Activated CD8-positive, alpha-beta memory T cell treated with anti-CD3 and anti-CD28 coated beads, Interleukin-2, amount 10 ng/mL, durations not matched to agents 7 days and 5 days (primary cell): ENCODE data around the gene FRMD4A. TPM values are rescaled to one million over a fixed set of nuclear protein-coding genes. Genes with fewer than 3 reads are reported as not detected.

ENCODE experiments used
- ATAC-seq: fragments of 150-1000 bp; cut with Tn5 transposase; one replicate; pipeline ENCODE4 v1.10.0; 2021; ENCODE audit warnings: moderate library complexity
- CTCF ChIA-PET: fragments of 350-600 bp; sonication (Branson Sonifier 250); formaldehyde crosslinking; loops from one replicate; lab custom pipeline; 2021; ENCODE audit warnings: antibody characterized with exemption; lab: Charles Lee
- DNase-seq: peaks from one replicate; pipeline ENCODE4 v3.0.0-alpha.2; 2020
- H3K27ac Mint-ChIP-seq: one replicate; pipeline ENCODE4 v1.8.0; 2021; ENCODE audit warnings: mild to moderate bottlenecking, mixed read lengths
- H3K27me3 Mint-ChIP-seq: one replicate; pipeline ENCODE4 v1.8.0; 2021; ENCODE audit warnings: mixed read lengths
- H3K36me3 Mint-ChIP-seq: one replicate; pipeline ENCODE4 v1.8.0; 2021; ENCODE audit warnings: mild to moderate bottlenecking, mixed read lengths
- H3K4me1 Mint-ChIP-seq: one replicate; pipeline ENCODE4 v1.8.0; 2021; ENCODE audit warnings: mixed read lengths
- H3K4me3 Mint-ChIP-seq: one replicate; pipeline ENCODE4 v1.8.0; 2021; ENCODE audit warnings: mild to moderate bottlenecking, moderate library complexity, mixed read lengths
- H3K9me3 Mint-ChIP-seq: one replicate; pipeline ENCODE4 v1.8.0; 2022; ENCODE audit warnings: low read depth, mixed read lengths
- total RNA-seq, 2 experiments: library from RNA; stranded (reverse); gene quantifications; one replicate each; pipeline ENCODE4 v1.2.3, GENCODE V29; 2021

The FRMD4A gene
- total RNA-seq, 2 experiments from 2014 or later, result 0.09 to 1.2 TPM

DNA sequence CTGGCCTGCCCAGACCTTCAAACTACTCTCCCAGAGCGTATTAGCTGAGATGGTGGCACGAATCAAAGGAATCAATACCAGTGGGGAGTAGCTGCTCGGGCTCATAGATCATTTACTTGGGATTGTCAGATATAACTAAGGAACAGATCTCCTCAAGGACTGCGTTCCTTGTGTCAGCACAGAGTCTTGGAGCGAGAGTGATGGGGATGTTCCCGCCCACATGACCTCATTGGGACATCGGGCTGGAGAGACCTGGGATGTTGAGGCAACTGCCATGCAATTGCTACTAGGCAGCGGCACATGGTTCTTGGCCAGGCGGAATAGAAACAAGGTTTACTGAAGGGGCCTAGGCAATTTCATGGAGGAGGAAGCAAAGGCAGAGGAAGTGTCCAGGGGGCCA, 132.6 kb downstream of the FRMD4A start:
- no peak for ATAC-seq

DNA sequence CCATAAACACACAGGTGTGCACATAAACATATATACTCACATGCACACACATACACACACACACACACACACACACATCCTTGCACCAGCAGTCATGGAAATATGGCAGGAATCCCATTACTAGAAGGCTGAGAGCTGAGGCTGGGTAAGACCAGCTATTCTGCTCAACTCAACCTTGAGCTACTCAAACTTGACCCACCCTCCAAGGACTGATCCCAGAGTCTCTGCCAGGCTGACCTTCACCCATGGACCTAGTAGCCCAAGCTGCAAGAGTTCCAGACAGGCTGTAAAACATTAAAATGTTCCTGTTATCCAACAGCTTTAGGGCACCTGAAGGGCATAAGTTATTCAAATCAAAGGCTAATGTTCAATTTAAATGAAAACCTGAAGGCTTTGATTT, 134.6 kb downstream of the FRMD4A start:
- CTCF ChIA-PET, result interaction anchor here (1.3 to 3.8 kb wide), 6 partner anchors 8 to 623 kb away, joined by 3 to 38 read pairs (median 8); no protein-coding TSS in a partner anchor
- peaks cover 42% of the 10 kb centered on the region for H3K27me3 Mint-ChIP-seq
- no peak overlapping the region for H3K4me3 Mint-ChIP-seq
- no peaks in the 10 kb centered on the region for H3K9me3 Mint-ChIP-seq
- H3K4me1 Mint-ChIP-seq, result no peaks in the 10 kb centered on the region
- ATAC-seq (no peak), DNase-seq (no peak)
- no peak overlapping the region for H3K27ac Mint-ChIP-seq
- H3K36me3 Mint-ChIP-seq, result no peaks in the 10 kb centered on the region

More for the DNA sequence above, 132.6 kb downstream of the FRMD4A start:
- Mint-ChIP-seq H3K27me3 (peaks cover 28% of the 10 kb centered on the region), H3K4me1 (no peaks in the 10 kb centered on the region), H3K27ac (no peak overlapping the region), H3K4me3 (no peak overlapping the region), H3K9me3 (no peaks in the 10 kb centered on the region), H3K36me3 (no peaks in the 10 kb centered on the region)
- CTCF ChIA-PET, result interaction anchor here (1.5 to 3.8 kb wide), 6 partner anchors 10 to 705 kb away, joined by 3 to 38 read pairs (median 6); no protein-coding TSS in a partner anchor
- DNase-seq, result no peak

DNA sequence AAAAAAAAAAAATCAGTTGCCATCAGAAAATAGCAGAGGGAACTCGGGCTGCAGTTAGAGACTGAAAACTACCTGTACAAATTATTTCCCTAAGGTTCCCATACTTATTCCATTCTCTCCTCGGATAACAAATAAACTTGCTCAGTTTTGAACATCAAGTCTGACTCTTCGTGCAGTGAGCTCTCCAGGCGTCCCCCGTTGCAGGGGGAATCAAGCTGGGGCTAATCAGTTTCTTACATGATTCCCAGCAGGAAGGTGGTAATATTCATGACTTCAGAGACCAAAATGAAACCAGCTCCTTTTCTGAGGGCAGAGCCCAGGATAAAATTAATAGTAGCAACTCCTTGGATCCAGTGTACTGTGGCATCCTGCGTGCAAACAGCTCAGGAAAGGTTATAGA, 135.3 kb downstream of the FRMD4A start:
- H3K27ac Mint-ChIP-seq, result no peak overlapping the region
- no peaks in the 10 kb centered on the region for H3K9me3 Mint-ChIP-seq
- CTCF ChIA-PET, result interaction anchor here (1.2 to 3.8 kb wide), 5 partner anchors 10 to 409 kb away, joined by 3 to 38 read pairs (median 6); no protein-coding TSS in a partner anchor
- H3K4me1 Mint-ChIP-seq, result no peaks in the 10 kb centered on the region
- no peaks in the 10 kb centered on the region for H3K36me3 Mint-ChIP-seq
- H3K27me3 Mint-ChIP-seq, result peaks cover 45% of the 10 kb centered on the region
- ATAC-seq (no peak), DNase-seq (no peak)
- H3K4me3 Mint-ChIP-seq, result no peak overlapping the region

DNA sequence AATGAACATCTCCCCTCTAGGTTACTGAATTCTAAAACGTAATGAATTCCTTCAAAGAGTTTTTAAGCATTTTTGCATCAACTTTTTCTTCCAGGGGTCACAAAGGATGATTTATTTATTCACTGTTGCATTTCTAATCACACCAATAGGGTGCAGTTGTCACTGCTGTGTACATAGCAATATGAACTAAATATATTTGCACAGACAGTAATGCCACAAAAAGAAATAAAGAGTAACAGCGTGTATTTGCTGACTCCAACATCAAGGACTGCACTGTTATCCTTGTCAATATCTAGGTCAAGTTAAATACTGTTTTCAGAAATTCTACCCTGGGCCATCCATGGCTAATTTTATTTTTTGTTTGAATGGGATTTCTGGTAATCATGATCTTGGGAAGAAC, 138.0 kb downstream of the FRMD4A start:
- no peak overlapping the region for H3K4me3 Mint-ChIP-seq
- DNase-seq (no peak), ATAC-seq (no peak)
- no peaks in the 10 kb centered on the region for H3K36me3 Mint-ChIP-seq
- H3K9me3 Mint-ChIP-seq, result no peaks in the 10 kb centered on the region
- H3K4me1 Mint-ChIP-seq, result no peaks in the 10 kb centered on the region
- H3K27me3 Mint-ChIP-seq, result peaks cover 55% of the 10 kb centered on the region
- H3K27ac Mint-ChIP-seq, result no peak overlapping the region
- CTCF ChIA-PET, result interaction anchor here (1.0 kb wide), 1 partner anchor 8 kb away, joined by 4 read pairs; no protein-coding TSS in a partner anchor

DNA sequence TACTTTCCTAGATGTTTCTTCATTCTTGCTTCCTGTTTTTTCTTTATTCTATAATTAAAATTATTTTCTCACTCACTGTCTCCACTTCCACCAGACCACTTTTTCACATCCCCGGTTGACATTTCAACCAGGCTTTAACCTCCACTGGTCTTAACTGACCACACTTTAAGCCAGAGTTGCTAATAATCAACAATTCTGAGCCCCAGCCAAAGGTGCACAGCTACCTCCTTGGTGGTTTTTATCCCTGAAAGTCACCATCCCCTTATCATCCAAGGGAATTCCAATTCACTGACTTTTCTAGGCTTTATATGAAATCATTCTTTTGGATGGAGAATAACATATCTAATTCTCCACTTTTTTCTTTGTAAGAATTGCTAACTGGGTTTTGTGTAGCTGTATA, 138.9 kb downstream of the FRMD4A start:
- Mint-ChIP-seq H3K4me1 (no peaks in the 10 kb centered on the region), H3K27me3 (peaks cover 53% of the 10 kb centered on the region), H3K27ac (no peak overlapping the region), H3K36me3 (no peaks in the 10 kb centered on the region), H3K9me3 (no peaks in the 10 kb centered on the region), H3K4me3 (no peak overlapping the region)
- no peak for ATAC-seq
- no peak for DNase-seq
- CTCF ChIA-PET, result interaction anchor here (1.0 kb wide), 1 partner anchor 9 kb away, joined by 4 read pairs; no protein-coding TSS in a partner anchor

DNA sequence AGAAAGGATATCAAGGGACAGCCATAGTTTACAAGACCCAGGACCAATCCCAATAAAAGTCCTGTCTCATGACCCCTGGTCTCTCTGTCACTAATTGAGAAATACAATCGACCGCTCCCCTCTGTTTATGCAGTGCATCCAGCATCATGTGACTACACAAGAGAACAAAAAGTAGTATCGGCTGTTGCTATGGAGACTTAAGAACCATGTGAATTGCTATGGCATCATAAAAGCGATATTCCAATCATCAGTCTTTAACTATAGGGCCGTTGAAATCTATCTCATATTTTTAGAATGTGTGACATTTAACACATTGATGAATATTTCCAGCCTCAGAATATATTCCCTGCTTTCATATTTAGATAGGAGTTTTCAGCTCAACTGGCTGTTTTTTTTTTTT, 139.3 kb downstream of the FRMD4A start:
- Mint-ChIP-seq H3K27ac (no peak overlapping the region), H3K4me1 (no peaks in the 10 kb centered on the region), H3K27me3 (peaks cover 50% of the 10 kb centered on the region), H3K4me3 (no peak overlapping the region), H3K36me3 (no peaks in the 10 kb centered on the region), H3K9me3 (no peaks in the 10 kb centered on the region)
- CTCF ChIA-PET, result no interaction called here
- no peak for DNase-seq
- no peak for ATAC-seq

DNA sequence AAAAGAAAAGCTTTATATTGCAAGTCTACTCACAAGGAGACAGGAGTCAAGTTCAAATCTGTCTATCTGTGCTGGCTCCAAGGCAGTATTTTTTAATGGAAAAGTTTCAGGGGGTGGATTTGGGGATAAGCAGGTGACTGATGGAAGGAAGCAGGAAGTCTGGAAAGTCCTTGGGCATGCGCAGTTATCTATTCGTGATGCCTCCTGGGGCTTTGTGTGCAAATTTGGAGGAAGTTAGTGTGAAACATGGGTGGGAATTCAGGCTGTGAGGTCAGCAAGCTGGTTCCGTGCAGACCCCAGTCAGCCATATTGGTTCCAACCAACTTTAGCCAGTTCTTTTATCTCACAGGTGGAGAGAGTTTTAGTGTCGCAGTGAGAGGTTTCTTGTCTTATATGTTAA, 140.0 kb downstream of the FRMD4A start:
- H3K4me3 Mint-ChIP-seq, result no peak overlapping the region
- peaks cover 5% of the 10 kb centered on the region for H3K4me1 Mint-ChIP-seq
- DNase-seq (no peak), ATAC-seq (no peak)
- H3K36me3 Mint-ChIP-seq, result no peaks in the 10 kb centered on the region
- H3K27me3 Mint-ChIP-seq, result peaks cover 45% of the 10 kb centered on the region
- H3K27ac Mint-ChIP-seq, result no peak overlapping the region
- H3K9me3 Mint-ChIP-seq, result no peaks in the 10 kb centered on the region
- CTCF ChIA-PET, result no interaction called here

DNA sequence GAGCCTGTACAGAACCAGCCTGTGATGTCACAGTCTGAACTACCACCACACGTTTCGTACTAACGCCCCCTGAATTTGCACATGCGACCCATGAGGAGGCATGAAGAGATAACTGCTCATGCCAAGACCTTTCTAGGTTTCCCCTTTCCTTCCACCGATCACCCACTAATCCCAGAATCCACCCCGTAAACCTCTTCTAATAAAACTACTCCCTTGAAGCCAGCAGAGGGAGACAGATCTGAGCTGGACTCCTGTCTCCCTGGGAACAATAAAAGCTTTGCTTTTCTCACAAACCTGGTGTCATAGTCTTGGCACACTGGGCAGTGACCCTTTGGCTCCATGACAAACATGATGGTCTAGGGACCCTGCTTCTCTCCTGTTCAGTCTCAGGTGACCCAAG, 144.5 kb downstream of the FRMD4A start:
- DNase-seq (peak; percentile 42), ATAC-seq (peak; percentile 16)
- Mint-ChIP-seq H3K27ac (no peak overlapping the region), H3K9me3 (no peaks in the 10 kb centered on the region), H3K4me3 (no peak overlapping the region), H3K27me3 (peaks cover 41% of the 10 kb centered on the region), H3K36me3 (no peaks in the 10 kb centered on the region), H3K4me1 (peaks cover 20% of the 10 kb centered on the region)
- CTCF ChIA-PET, result interaction anchor here (1.2 to 6.2 kb wide), 5 partner anchors 10 to 402 kb away, joined by 3 to 38 read pairs (median 3); no protein-coding TSS in a partner anchor

DNA sequence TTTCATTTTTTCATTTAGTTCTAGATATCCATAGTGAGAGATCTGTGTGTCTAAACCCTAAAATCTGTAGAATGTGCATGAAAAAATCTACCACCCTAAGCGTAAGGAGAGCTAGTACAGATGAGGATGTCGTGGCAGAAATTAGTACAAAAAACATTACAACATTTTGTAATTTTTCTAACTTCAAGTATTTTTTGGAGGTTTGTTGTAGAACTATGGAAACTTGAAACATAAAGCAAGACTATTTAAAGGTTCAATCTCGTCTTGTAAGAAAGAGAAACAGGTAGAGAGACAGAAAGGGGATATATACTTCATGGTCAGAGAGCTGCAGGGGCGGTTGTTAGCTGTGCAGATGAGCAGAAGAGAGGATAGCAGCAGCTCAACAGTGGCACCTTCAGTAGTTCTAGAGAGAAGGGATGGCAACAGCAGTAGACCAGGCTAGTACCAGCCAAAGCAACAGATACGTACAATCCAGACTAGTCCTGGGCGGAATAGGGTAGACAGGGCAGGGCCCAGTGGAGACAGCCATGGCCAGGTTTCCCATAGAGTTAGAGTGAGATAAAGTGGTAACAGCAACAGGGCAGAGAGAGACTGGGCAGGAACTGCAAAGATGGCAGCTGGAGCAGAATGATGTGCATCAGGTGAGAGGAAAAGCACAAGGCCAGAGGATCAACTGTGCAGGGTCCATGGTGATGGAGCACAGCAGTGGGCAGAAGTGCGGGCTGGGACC, 145.2 kb downstream of the FRMD4A start:
- DNase-seq (peak; percentile 80), ATAC-seq (peak; percentile 90)
- H3K27me3 Mint-ChIP-seq, result peaks cover 45% of the 10 kb centered on the region
- H3K4me3 Mint-ChIP-seq, result peak overlapping the region; percentile 51
- CTCF ChIA-PET, result interaction anchor here (1.0 to 6.2 kb wide), 8 partner anchors 8 to 768 kb away, joined by 3 to 38 read pairs (median 3); partner anchors contain the start of gene DCLRE1C
- no peaks in the 10 kb centered on the region for H3K9me3 Mint-ChIP-seq
- no peaks in the 10 kb centered on the region for H3K36me3 Mint-ChIP-seq
- H3K4me1 Mint-ChIP-seq, result peaks cover 20% of the 10 kb centered on the region
- H3K27ac Mint-ChIP-seq, result peak overlapping the region; percentile 96

DNA sequence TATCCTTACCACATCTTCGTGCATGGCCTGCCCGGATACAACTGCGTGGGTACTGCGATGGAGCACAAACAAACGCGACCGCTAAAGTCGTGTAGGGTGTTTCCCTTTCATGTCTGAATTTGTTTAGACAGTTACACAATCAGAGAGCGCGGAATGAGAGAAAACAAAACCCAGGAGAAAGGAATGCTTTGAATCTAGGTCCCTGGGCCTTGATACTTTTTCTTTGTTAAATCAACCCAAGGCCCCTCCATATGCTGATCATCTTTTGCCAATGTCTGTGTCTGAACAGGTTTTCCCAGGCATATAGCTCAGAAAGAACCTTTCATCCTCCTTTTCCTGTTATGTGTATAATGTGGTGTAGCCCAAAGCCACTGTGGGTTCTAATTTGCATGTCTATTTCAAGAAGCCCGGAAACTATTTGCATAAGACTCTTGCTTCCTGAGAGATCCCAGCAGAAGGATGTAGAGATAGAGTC, 145.8 kb downstream of the FRMD4A start:
- Mint-ChIP-seq H3K36me3 (no peaks in the 10 kb centered on the region), H3K9me3 (no peaks in the 10 kb centered on the region), H3K4me3 (peak overlapping the region; percentile 51), H3K27me3 (peaks cover 51% of the 10 kb centered on the region), H3K27ac (peak overlapping the region; percentile 96), H3K4me1 (peaks cover 20% of the 10 kb centered on the region)
- CTCF ChIA-PET, result interaction anchor here (1.0 to 6.2 kb wide), 7 partner anchors 9 to 768 kb away, joined by 3 to 38 read pairs (median 3); partner anchors contain the start of gene DCLRE1C
- peak; percentile 40 for ATAC-seq
- peak; percentile 75 for DNase-seq

DNA sequence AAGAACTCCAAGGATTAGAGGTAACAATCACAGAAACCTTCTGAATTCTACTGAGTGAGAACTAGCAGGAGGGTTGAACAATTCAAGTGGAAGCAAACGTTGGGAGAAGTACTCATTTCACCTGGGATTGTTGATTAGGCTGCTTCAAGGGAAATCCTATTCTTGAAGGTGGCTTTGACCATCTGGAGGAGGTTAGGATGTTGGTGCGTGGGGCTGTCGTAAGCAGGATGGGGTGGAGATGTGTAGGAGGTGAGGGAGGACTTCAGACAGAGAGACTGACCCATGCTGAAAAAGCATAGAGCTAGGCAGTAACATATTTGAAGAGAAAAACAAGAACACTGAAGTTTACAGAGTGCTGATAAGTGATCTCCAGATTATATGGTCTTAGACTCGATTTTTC, 147.9 kb downstream of the FRMD4A start:
- Mint-ChIP-seq H3K9me3 (no peaks in the 10 kb centered on the region), H3K27me3 (peaks cover 59% of the 10 kb centered on the region), H3K4me3 (no peak overlapping the region), H3K27ac (no peak overlapping the region), H3K4me1 (peaks cover 20% of the 10 kb centered on the region), H3K36me3 (no peaks in the 10 kb centered on the region)
- no peak for DNase-seq
- no peak for ATAC-seq
- CTCF ChIA-PET, result interaction anchor here (6.2 kb wide), 1 partner anchor 13 kb away, joined by 38 read pairs; no protein-coding TSS in a partner anchor

DNA sequence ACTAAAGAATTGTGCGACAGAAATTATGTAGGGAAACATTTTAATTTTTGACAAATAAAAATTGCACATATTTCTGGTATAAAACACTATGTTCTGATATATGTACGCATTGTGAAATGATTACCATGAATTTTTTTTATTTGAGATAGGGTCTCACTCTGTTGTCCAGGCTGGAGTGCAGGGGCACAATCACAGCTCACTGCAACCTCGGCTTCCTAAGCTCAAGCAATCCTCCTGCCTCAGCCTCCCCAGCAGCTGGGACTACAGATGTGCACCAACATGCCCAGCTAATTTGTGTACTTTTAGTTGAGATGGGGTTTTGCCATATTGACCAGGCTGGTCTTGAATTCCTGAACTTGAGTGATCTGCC, 149.2 kb downstream of the FRMD4A start:
- DNase-seq (no peak), ATAC-seq (no peak)
- H3K4me1 Mint-ChIP-seq, result peaks cover 20% of the 10 kb centered on the region
- peaks cover 66% of the 10 kb centered on the region for H3K27me3 Mint-ChIP-seq
- H3K27ac Mint-ChIP-seq, result no peak overlapping the region
- no peaks in the 10 kb centered on the region for H3K36me3 Mint-ChIP-seq
- H3K4me3 Mint-ChIP-seq, result no peak overlapping the region
- CTCF ChIA-PET, result interaction anchor here (6.2 kb wide), 1 partner anchor 15 kb away, joined by 38 read pairs; no protein-coding TSS in a partner anchor
- H3K9me3 Mint-ChIP-seq, result no peaks in the 10 kb centered on the region

DNA sequence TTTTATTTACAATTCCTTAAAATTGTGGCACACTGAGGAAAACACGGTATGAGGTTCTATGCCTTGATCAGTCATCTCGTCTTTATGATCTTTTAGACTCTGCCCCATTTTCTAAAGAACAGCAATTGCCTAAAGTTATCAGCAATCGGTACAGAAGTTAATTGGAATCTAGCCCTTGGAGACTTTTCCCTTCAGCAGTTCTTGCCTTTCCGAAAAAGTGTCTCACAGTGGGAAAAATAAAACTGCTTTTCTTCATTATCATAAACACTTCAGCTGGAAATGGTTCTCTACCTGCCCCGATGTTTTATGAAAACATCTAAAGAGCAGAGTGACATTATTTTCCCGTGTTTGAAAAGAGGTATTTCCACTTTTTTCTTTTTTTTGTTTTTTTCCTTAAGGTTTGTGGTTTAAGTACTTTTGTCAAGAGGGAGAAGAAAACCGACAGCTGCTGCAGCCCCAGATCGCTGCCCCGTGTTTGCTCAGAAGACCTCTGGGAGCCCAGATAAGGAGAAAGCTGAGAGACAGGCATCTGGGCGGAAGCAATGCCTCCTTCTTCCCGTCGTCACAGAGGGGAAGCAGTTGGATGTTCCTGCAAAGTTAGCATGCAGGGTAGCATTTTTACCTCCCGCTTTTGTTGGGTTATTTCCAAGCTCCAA, 149.7 kb downstream of the FRMD4A start:
- CTCF ChIA-PET, result interaction anchor here (6.2 kb wide), 1 partner anchor 15 kb away, joined by 38 read pairs; no protein-coding TSS in a partner anchor
- DNase-seq (no peak), ATAC-seq (no peak)
- Mint-ChIP-seq H3K9me3 (no peaks in the 10 kb centered on the region), H3K36me3 (no peaks in the 10 kb centered on the region), H3K27ac (no peak overlapping the region), H3K27me3 (peaks cover 69% of the 10 kb centered on the region), H3K4me3 (no peak overlapping the region), H3K4me1 (peaks cover 18% of the 10 kb centered on the region)
